Measurements from ENCODE around the gene CTBP1. TPM values are rescaled to one million over a fixed set of nuclear protein-coding genes. Genes with fewer than 3 reads are reported as not detected.

The CTBP1 gene
- total RNA-seq, 1 donor from 2014 or later: 169 TPM

DNA sequence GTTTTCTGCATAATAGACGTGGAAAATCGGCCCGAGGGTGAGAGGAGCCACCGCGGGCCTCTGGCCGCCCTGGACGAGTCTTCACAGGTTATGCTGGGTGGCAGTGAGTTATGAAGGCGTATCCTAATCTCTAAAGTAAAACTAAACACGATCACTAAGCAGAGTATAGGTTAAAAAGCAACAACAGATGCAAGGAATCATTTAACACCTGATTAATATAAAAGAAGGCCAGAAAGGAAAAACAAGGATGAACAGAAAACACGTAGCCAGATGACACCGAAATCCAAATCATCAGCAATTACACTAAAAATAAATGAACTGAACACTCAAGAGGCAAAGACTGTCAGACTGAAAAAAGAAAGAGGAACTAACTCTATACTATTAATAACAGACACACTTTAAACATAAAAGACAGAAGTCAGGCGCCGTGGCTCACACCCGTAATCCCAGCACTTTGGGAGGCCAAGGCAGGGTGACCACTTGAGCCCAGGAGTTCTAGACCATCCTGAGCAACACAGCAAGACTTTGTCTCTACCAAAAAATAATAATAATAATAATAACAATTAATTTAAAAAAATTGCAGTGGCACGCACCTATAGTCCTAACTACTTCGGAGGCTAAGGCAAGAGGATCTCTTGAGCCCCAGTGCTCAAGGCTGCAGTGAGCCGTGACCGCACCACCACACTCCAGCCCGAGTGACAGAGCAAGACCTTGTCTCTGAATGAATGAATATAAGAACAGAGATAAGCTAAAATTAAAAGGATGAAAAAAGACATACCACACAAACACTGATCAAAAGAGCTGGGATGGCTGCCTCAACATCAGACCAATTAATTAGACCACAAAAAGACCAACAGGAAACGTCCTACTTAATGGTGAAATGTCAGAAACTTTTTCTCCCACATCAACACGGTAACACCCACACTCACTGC is 30.0 kb downstream of the CTBP1 start:
- Histone ChIP-seq H3K36me3 (peaks cover 75% of the 10 kb centered on the region), H3K4me3 (no peak overlapping the region), H3K4me1 (peaks cover 29% of the 10 kb centered on the region), H3K9me3 (no peaks in the 10 kb centered on the region), H3K27me3 (no peaks in the 10 kb centered on the region), H3K27ac (no peak overlapping the region)
- intact Hi-C loops (cut with DNase I): no loop called here
- DNase-seq (no peak), ATAC-seq (no peak)
- TF ChIP-seq, protein P1, sequence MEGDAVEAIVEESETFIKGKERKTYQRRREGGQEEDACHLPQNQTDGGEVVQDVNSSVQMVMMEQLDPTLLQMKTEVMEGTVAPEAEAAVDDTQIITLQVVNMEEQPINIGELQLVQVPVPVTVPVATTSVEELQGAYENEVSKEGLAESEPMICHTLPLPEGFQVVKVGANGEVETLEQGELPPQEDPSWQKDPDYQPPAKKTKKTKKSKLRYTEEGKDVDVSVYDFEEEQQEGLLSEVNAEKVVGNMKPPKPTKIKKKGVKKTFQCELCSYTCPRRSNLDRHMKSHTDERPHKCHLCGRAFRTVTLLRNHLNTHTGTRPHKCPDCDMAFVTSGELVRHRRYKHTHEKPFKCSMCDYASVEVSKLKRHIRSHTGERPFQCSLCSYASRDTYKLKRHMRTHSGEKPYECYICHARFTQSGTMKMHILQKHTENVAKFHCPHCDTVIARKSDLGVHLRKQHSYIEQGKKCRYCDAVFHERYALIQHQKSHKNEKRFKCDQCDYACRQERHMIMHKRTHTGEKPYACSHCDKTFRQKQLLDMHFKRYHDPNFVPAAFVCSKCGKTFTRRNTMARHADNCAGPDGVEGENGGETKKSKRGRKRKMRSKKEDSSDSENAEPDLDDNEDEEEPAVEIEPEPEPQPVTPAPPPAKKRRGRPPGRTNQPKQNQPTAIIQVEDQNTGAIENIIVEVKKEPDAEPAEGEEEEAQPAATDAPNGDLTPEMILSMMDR (IDR thresholded peaks at IDR 0.05): no peak

DNA sequence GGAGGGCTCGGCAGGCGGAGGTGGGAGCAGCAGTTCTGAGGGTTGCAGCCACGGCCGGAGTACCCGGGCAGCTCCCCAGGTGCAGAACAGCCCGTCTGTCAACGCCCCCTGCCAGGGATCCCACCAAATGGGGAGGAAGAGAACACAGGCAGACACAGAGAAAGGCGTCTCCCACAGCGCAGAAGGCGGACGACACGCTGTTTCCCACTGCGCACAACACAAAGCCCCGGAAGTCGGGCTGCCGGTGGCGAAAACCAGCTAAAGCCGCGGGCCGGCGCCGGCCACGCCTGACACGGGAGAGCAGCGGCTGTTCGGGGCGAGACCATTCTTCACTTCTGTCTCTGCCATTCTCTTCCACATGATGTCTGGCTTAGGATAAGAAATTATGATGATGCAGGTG is 31.6 kb downstream of the CTBP1 start:
- Histone ChIP-seq H3K4me1 (peaks cover 31% of the 10 kb centered on the region), H3K27ac (no peak overlapping the region), H3K9me3 (no peaks in the 10 kb centered on the region), H3K27me3 (no peaks in the 10 kb centered on the region), H3K36me3 (peaks cover 78% of the 10 kb centered on the region), H3K4me3 (no peak overlapping the region)
- DNase-seq: no peak
- ATAC-seq: no peak
- intact Hi-C loops (cut with DNase I): no loop called here
- TF ChIP-seq, protein P1 (IDR thresholded peaks at IDR 0.05): no peak

DNA sequence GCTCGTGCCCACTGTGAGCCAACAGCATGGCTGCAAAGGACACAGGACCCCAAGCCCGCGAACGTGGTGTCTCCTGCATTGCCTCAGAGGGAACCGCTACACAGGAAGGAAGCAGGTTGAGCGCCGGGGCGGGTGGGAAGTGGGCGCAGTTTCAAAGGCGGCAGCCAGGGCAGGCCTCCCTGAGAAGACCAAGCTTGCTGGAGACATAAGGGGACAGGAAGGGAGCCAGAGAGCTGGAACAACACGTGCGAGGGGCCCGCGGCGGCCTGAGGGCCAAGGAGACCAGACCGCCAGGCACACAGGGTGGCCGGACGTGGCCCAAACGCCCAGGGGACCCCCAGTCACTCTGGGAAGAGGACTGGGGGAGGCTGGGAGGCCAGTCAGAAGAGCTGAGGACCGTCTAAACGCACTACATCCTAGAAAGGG is 32.0 kb downstream of the CTBP1 start:
- intact Hi-C loops (cut with DNase I): no loop called here
- ATAC-seq (peak; percentile 41), DNase-seq (no peak)
- no peak overlapping the region for H3K4me3 ChIP-seq
- H3K27me3 ChIP-seq: no peaks in the 10 kb centered on the region
- TF ChIP-seq, protein P1 (IDR thresholded peaks at IDR 0.05): no peak
- H3K27ac ChIP-seq: no peak overlapping the region
- no peaks in the 10 kb centered on the region for H3K9me3 ChIP-seq
- peaks cover 35% of the 10 kb centered on the region for H3K4me1 ChIP-seq
- peaks cover 83% of the 10 kb centered on the region for H3K36me3 ChIP-seq

DNA sequence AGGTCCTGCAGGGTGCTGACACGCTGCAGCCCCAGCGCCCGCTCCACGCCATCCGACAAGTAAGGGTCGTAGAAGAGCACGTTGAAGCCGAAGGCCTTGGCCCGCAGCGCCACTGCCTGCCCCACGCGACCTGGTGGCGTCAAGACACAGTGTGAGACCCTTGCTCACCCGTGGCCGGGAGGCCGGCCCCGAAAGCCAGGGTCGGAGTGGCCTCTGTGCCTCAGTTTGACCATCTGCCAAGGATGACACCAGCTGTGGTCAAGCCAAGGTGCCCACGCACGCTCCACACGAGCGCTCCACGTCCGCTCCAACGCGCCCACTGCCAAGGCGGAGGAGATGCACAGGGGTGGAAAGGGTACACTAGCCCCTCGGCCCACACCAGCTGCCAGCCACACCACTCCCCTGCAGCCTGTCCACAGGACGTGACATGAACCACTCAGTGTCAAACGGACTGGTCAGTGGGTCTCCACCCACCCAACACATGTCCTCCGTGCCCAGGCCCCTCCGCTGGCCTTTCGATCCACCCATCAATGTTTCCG is 32.8 kb downstream of the CTBP1 start:
- no peak for ATAC-seq
- H3K4me1 ChIP-seq: peaks cover 40% of the 10 kb centered on the region

DNA sequence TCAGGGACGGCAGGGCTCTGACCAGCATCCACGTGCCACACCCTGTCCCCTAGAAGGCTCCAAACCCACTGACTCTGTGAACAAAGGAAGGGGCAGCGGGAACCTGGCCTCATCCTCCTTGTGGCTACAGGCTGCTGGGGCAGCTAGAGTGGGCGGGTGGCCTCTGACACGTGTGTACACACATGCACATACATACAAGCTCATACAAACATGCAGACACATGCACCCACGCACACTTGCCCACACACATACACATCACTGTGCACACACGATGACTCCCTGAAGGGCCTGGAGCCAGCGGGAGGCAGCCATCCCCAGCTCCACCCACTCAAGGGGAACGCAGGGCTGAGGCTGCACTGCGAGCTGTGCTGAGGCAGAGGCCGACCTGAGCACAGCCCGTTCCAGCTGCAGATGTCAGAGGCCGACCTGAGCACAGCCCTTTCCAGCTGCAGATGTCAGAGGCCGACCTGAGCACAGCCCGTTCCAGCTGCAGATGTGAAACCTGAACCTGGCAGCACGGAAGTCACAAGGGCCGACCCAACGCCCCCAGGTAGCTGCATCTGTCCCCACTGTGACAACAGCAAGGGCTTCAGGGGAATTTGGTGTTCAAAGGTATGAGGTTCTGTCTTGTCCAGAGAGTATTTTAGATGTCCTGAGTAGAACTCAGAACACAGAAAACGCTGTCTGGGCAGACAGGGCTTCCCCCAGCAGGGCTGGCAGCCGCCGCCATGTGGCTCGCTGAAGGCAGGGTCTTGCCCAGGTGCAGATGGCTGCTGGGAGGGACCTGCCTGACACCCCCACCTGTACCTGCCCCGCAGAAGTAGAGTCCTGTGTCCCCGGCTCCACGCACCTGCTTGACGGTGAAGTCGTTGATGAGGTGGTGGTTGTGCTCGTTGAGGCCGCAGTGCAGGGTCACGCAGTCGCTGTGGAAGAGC is 33.5 kb downstream of the CTBP1 start:
- no peak for ATAC-seq
- DNase-seq: no peak
- no peaks in the 10 kb centered on the region for H3K9me3 ChIP-seq
- TF ChIP-seq, protein P1 (IDR thresholded peaks at IDR 0.05): no peak
- H3K27me3 ChIP-seq: no peaks in the 10 kb centered on the region
- no peak overlapping the region for H3K27ac ChIP-seq
- H3K4me3 ChIP-seq: no peak overlapping the region
- H3K4me1 ChIP-seq: peaks cover 45% of the 10 kb centered on the region
- intact Hi-C loops (cut with DNase I): no loop called here
- peaks cover 81% of the 10 kb centered on the region for H3K36me3 ChIP-seq

More for the DNA sequence above, 32.8 kb downstream of the CTBP1 start:
- Histone ChIP-seq H3K9me3 (no peaks in the 10 kb centered on the region), H3K27me3 (no peaks in the 10 kb centered on the region), H3K36me3 (peaks cover 81% of the 10 kb centered on the region), H3K27ac (no peak overlapping the region), H3K4me3 (no peak overlapping the region)
- no peak for DNase-seq
- TF ChIP-seq, protein P1 (IDR thresholded peaks at IDR 0.05): no peak
- intact Hi-C loops (cut with DNase I): no loop called here

Measured in upper lobe of right lung (tissue), 1 donor.